ENCODE data around the gene TMEM19.

TMEM19 gene

GRCh38 chr12:71719647-71720370, 33.9 kb downstream of the TMEM19 start:
- DNase-seq, result no peak

GRCh38 chr12:71721783-71722505, 36.1 kb downstream of the TMEM19 start:
- DNase-seq, result no peak

DNA sequence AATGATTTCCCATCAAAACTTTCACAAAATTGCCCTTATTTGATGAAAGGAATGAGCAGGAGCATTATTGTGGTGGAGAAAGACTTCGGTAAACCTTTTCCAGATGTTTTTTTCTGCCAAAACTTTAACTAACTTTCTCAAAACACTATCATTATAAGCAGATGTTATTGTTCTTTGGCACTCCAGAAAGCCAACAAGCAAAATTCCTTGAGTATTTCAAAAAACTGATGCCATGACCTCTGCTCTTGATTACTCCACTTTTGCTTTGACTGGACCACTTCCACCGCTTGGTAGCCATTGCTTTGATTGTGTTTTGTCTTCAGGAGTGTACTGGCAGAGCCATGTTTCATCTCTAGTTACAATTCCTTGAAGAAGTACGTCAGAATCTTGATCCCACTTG, 39.1 kb downstream of the TMEM19 start:
- DNase-seq, result no peak

DNA sequence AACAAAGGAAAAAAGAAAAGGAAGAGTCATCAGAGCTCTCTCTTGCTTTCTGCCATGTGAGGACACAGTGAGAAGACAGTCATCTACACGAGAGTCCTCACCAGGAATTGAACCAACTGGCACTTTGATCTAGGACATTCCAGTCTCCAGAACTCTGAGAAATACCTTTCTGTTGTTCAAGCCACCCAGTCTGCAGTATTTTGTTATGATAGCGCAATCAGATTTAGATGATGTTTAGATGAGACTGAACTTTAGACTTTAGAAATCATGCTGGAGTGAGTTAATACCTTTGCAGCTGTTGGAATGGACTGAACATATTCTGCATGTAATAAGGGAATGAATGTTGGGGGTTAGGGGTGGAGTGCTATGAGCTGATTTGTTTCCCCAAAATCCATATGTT, 40.7 kb downstream of the TMEM19 start:
- no peak for DNase-seq

DNA sequence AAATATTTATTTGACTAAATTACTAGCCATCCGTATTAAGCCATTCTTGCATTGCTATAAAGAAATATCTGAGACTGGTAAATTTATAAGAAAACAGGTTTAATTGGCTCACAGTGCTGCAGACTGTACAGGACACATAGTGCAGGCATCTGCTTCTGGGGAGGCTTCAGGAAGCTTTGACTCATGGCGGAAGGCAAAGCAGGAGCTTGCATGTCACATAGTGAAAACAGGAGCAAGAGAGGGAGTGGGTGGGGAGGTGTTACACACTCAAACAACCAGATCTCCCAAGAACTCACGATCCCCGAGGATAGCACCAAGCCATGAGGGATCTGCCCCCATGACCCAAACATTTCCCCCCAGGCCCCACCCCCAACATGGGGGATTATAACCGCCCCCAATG, 42.1 kb downstream of the TMEM19 start:
- DNase-seq, result no peak

- DNase-seq, result no peak
Observed at GRCh38 chr12:71730936-71731335, 45.1 kb downstream of the TMEM19 start.

DNA sequence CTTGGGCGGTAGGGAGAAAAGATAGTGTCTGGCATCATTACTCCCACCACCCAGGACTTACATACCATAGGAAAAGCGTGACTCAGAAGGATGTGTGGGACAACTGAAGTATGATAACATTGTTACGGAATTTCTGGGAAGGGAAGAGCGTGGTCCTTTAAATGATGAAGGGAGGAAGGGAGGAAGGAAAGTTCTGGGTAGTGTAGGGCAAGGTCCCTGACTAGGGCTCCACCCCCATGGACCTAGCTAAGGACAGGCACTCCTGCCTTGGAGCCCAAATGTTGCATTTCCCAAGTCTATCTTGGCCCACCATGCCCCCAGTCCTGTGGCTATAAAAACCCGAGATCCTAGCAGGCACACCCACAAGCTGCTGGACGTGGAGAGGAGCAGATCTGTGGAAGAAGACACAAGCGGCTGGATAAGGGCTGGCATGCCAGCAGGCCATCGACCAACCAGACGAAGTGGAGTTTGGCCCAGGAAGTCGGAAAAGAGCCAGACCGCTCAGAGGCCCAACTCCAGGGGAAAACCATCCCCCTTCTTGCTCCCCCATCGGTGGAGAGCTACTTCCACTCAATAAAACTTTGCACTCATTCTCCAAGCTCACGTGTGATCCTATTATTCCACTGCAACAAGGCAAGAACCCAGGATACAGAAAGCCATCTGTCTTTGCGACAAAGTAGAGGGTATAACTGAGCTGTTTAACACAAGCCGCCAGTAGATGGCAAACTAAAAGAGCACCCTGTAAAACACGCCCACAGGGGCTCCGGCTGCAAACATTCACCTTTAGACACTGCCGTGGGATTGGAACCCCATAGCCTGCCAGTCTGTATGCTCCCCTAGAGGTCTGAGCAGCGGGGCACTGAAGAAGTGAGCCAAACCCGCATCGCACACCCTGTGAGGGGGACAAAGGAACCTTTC, 45.8 kb downstream of the TMEM19 start:
- peak; percentile 15 for DNase-seq

GRCh38 chr12:71732357-71732712, 46.5 kb downstream of the TMEM19 start:
- DNase-seq, result no peak

DNA sequence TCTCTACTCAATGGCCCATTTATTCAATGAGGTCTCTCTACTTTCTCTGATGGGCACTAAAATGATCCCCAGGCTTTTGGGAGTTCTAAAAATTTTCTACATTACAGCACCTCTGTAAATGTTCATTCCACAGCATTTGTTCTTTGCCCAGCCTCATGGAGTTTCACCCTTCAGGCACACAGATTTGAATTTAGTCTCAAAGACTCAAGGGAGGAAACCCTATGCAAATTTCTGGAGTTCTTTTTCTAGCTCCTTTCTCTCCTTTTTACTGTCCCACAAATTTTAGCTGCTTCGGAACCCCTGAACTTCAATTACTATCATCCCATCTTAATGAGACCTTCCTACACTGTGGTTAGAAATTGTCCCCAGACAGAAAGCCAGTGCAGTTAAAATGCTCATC, 51.3 kb downstream of the TMEM19 start:
- no peak for DNase-seq

GRCh38 chr12:71742998-71743397, 57.1 kb downstream of the TMEM19 start:
- DNase-seq, result no peak

GRCh38 chr12:71744522-71745300, 58.8 kb downstream of the TMEM19 start:
- DNase-seq, result no peak

DNA sequence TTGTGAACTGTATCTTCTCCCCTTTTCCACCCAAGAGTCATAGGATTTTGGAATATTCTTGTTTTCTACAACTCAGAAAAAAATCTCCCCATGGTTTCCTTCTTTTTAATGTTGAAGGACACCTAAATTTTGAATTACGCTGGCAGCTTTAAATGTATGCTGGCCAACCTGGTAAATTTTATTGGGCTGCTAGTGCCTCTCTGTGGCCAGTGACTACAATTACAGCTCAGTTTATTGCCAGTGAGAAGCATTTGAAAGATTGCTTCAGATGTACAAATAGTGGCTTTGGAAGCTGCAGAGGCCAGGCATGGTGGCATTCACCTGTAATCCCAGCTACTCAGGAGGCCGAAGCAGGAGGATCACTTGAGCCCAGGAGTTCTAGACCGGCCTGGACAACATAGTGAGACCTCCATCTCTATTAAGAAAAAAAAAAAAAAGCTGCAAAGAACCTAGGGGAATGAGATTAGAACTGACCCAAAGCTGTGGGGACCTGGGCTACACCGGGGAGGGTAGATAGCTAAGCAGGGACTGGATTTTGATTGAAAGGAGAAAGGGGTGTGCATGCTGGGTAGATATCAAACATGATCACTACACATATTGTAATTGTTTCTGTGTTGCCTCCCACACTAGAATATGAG, 61.2 kb downstream of the TMEM19 start:
- peak; percentile 69 for DNase-seq

GRCh38 chr12:71748081-71748850, 62.4 kb downstream of the TMEM19 start:
- DNase-seq, result no peak

- DNase-seq, result no peak
Observed at GRCh38 chr12:71749666-71750065, 63.8 kb downstream of the TMEM19 start.

- no peak for DNase-seq
Observed at GRCh38 chr12:71752891-71753290, 67.0 kb downstream of the TMEM19 start.
